ENCODE measurements around the gene ZNF100. TPM values are rescaled to one million over a fixed set of nuclear protein-coding genes. Genes with fewer than 3 reads are reported as not detected.
"Not testable (repeated sequence)": the region's sequence is repeated elsewhere in the genome, so short reads cannot be mapped to it uniquely, and the experiment has no call there.

Gene ZNF100
- total and polyA plus RNA-seq, 2 experiments from 2014 or later = 2.3 to 9.7 TPM

DNA sequence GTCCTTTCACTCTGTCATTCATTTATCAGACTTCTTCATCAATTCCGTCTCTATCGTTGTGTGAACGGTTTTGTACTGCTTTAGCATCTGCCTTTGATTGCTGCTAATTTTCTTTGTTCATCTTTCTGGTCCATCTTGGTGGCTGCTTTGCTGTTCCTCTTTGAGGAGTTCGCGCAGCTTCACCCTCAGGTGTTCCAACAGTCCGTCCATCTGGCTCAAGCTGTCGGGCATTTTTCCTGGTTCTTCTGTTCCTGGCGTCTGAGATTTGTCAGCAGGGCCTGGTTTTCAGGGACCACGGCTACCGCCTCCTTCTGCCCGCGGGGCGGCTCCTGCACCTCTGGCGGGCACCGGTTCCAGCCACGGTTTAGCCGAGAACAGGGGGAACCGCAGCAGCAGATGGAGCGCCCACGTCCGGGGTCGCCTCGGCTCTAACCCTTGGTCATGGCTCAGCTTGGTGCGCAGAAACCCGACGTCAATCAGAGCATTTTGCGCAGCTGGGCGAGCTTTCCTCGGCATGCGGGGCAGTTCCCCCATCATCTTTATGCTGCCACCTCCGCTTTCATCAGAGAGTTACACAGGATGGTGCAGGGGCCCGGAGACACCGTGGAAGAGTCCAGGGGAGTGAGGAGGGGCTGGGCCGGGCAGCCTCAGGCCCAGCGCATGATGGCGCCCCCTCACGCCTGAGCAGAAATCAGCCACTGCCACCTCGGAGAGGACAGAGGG lies 89.5 kb downstream of the ZNF100 start:
- WGBS (ENCODE audit: low lambda C conversion rate, missing lambda C conversion rate) = 93% methylated on average over 36 of the region's 38 CpGs
- Histone ChIP-seq H3K27me3 (no peaks in the 10 kb centered on the region), H3K4me2 (no peak overlapping the region), H3K27ac (no peak overlapping the region), H3K4me3 (no peak overlapping the region), H3K36me3 (replicated peaks; ENCODE audit: insufficient read depth, low read depth) (no peaks in the 10 kb centered on the region), H3K9me3 (ENCODE audit: low read depth) (no peaks in the 10 kb centered on the region), H4K20me1 (ENCODE audit: insufficient read depth, poor library complexity, severe bottlenecking) (no peaks in the 10 kb centered on the region), H3K4me1 (ENCODE audit: insufficient read depth) (no peaks in the 10 kb centered on the region), H2AFZ (no peak overlapping the region), H3K79me2 (no peaks in the 10 kb centered on the region), H3K9me2 (replicated peaks; ENCODE audit: insufficient read depth) (no peaks in the 10 kb centered on the region)
- DNase-seq (ENCODE audit: low spot score) = no peak
- no peak for TF ChIP-seq CTCF (IDR thresholded peaks at IDR 0.05; ENCODE audit: poor library complexity)
- TF ChIP-seq EZH2phosphoT487 (IDR thresholded peaks at IDR 0.05; ENCODE audit: low read depth, severe bottlenecking, unreplicated experiment) = no peak
- TF ChIP-seq EZH2 (IDR thresholded peaks at IDR 0.05; ENCODE audit: borderline replicate concordance) = no peak

DNA sequence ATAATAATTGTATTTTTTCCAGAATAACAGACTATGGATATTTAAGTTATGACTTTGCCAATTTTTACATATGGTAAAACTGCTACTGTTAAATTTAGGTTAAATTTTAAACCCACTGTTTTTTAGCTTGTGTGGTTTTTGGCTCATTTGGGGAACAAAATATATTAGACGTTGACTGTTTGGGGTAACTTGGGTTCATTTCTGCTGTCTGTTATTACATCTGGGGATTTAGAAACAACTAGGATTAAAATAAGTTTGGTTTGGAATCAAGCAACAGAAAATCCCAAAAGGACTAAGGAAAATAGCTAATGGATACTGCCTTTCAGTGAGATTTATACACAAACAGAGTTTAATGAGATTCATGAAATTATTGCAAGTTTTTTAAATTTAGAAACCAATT lies 92.9 kb downstream of the ZNF100 start:
- no peaks in the 10 kb centered on the region for H3K79me2 ChIP-seq
- H3K4me1 ChIP-seq (ENCODE audit: insufficient read depth) = no peaks in the 10 kb centered on the region
- H4K20me1 ChIP-seq (ENCODE audit: insufficient read depth, poor library complexity, severe bottlenecking) = no peaks in the 10 kb centered on the region
- no peaks in the 10 kb centered on the region for H3K9me3 ChIP-seq (ENCODE audit: low read depth)
- no peak overlapping the region for H2AFZ ChIP-seq
- no peak for DNase-seq (ENCODE audit: low spot score)
- no peaks in the 10 kb centered on the region for H3K9me2 ChIP-seq (replicated peaks; ENCODE audit: insufficient read depth)
- H3K4me3 ChIP-seq = no peak overlapping the region
- no peak for TF ChIP-seq EZH2 (IDR thresholded peaks at IDR 0.05; ENCODE audit: borderline replicate concordance)
- no peak for TF ChIP-seq EZH2phosphoT487 (IDR thresholded peaks at IDR 0.05; ENCODE audit: low read depth, severe bottlenecking, unreplicated experiment)
- no peak for TF ChIP-seq CTCF (IDR thresholded peaks at IDR 0.05; ENCODE audit: poor library complexity)
- H3K27ac ChIP-seq = no peak overlapping the region
- H3K27me3 ChIP-seq = no peaks in the 10 kb centered on the region
- H3K36me3 ChIP-seq (replicated peaks; ENCODE audit: insufficient read depth, low read depth) = no peaks in the 10 kb centered on the region
- no peak overlapping the region for H3K4me2 ChIP-seq
- WGBS (ENCODE audit: low lambda C conversion rate, missing lambda C conversion rate) = 74% methylated on average over 1 of the region's 1 CpG

GRCh38 chr19:21673479-21673878 lies 93.9 kb downstream of the ZNF100 start:
- not testable (repeated sequence) for H3K27ac ChIP-seq; H3K4me2 ChIP-seq; H3K36me3 ChIP-seq (replicated peaks; ENCODE audit: insufficient read depth, low read depth); DNase-seq (ENCODE audit: low spot score); H3K4me1 ChIP-seq (ENCODE audit: insufficient read depth); H3K9me3 ChIP-seq (ENCODE audit: low read depth); H3K27me3 ChIP-seq; H3K4me3 ChIP-seq; H4K20me1 ChIP-seq (ENCODE audit: insufficient read depth, poor library complexity, severe bottlenecking); H2AFZ ChIP-seq; H3K9me2 ChIP-seq (replicated peaks; ENCODE audit: insufficient read depth); H3K79me2 ChIP-seq
- WGBS (ENCODE audit: low lambda C conversion rate, missing lambda C conversion rate) = 61% methylated on average over 2 of the region's 2 CpGs

Small RNA genes within 50 kb of the gene (small RNA-seq; reads per million reads assigned to genes)
- not detected for gene VN1R84P

Other genes starting within 250 kb of the ZNF100 start
- gene ZNF43, start 68.6 kb upstream of the ZNF100 start, total RNA-seq = 13.7 and 18.1 TPM in 2 replicates
- 7.9 and 9.8 TPM in 2 replicates for gene ZNF43, start 68.6 kb upstream of the ZNF100 start, polyA plus RNA-seq
- not detected in 2 replicates for gene ZNF208, start 243.4 kb upstream of the ZNF100 start, total RNA-seq
- not detected in 2 replicates for gene ZNF208, start 243.4 kb upstream of the ZNF100 start, polyA plus RNA-seq